Loucy (cell line): Measurements from ENCODE around the gene ZDHHC14.

ENCODE experiments used
- H2AFZ ChIP-seq: fragments of 200-600 bp; sonication (generic); 2 replicates; pipeline ENCODE4 v1.6.0; 2016; ENCODE audit warnings: antibody characterized with exemption, mild to moderate bottlenecking, low read length, moderate library complexity
- H3F3A ChIP-seq: fragments of 200-600 bp; 2 replicates; pipeline ENCODE4 v1.6.0; 2016; ENCODE audit warnings: antibody characterized with exemption, low read depth, mild to moderate bottlenecking
- H3K27me3 ChIP-seq: fragments of 200-600 bp; sonication (generic); 2 replicates; pipeline ENCODE4 v1.6.1; 2014; ENCODE audit warnings: low read length, mild to moderate bottlenecking; ENCODE audit not compliant: insufficient read depth, poor library complexity, severe bottlenecking
- H3K36me3 ChIP-seq: fragments of 200-600 bp; sonication (generic); 2 replicates; pipeline ENCODE4 v1.6.1; 2016; ENCODE audit warnings: low read length; ENCODE audit not compliant: insufficient read depth
- H3K4me1 ChIP-seq: fragments of 200-600 bp; sonication (generic); 2 replicates; pipeline ENCODE4 v1.5.1; 2014; ENCODE audit warnings: low read length, mild to moderate bottlenecking; ENCODE audit not compliant: insufficient read depth, poor library complexity, severe bottlenecking
- H3K4me2 ChIP-seq: fragments of 200-600 bp; sonication (generic); 2 replicates; pipeline ENCODE4 v1.6.0; 2014; ENCODE audit warnings: antibody characterized with exemption, low read length, low read depth, mild to moderate bottlenecking; ENCODE audit not compliant: poor library complexity, severe bottlenecking
- H3K4me3 ChIP-seq: fragments of 200-600 bp; sonication (generic); 2 replicates; pipeline ENCODE4 v1.5.1; 2014; ENCODE audit warnings: low read length, mild to moderate bottlenecking, mixed read lengths; ENCODE audit not compliant: poor library complexity, severe bottlenecking
- H3K79me2 ChIP-seq: fragments of 200-600 bp; sonication (generic); 2 replicates; pipeline ENCODE4 v1.6.1; 2014; ENCODE audit warnings: low read length; ENCODE audit not compliant: insufficient read depth
- H3K9ac ChIP-seq: fragments of 200-600 bp; sonication (generic); 2 replicates; pipeline ENCODE4 v1.6.0; 2014; ENCODE audit warnings: mild to moderate bottlenecking, low read depth, low read length, moderate library complexity; ENCODE audit not compliant: poor library complexity, severe bottlenecking
- H3K9me2 ChIP-seq: fragments of 200-600 bp; sonication (generic); replicated peaks from 2 replicates; pipeline ENCODE4 v1.6.1; 2016; ENCODE audit warnings: low read depth, low read length, mixed read lengths
- H3K9me3 ChIP-seq: fragments of 200-600 bp; sonication (generic); 2 replicates; pipeline ENCODE4 v1.6.1; 2014; ENCODE audit warnings: mild to moderate bottlenecking, antibody characterized with exemption, low read length, low read depth; ENCODE audit not compliant: insufficient read depth
- H4K20me1 ChIP-seq: fragments of 200-600 bp; sonication (generic); 2 replicates; pipeline ENCODE4 v1.6.0; 2014; ENCODE audit warnings: antibody characterized with exemption, low read length, mild to moderate bottlenecking; ENCODE audit not compliant: insufficient read depth, poor library complexity, severe bottlenecking
- CTCF ChIP-seq: fragments of 200-600 bp; sonication (generic); conservative IDR thresholded peaks from 2 replicates; pipeline ENCODE4 v1.5.1; 2014; ENCODE audit warnings: mild to moderate bottlenecking, antibody characterized with exemption, low read length
- EZH2phosphoT487 ChIP-seq: fragments of 200-600 bp; IDR thresholded peaks from 2 replicates; pipeline ENCODE4 v1.6.1; 2018; ENCODE audit warnings: antibody characterized with exemption, mild to moderate bottlenecking, moderate library complexity, borderline replicate concordance

The ZDHHC14 gene

GRCh38 chr6:157527471-157527907, 146.5 kb downstream of the ZDHHC14 start:
- peaks cover 16% of the 10 kb centered on the region for H3K4me1 ChIP-seq
- H3K4me3 ChIP-seq = no peak overlapping the region
- H2AFZ ChIP-seq = peak overlapping the region; percentile 75
- no peaks in the 10 kb centered on the region for H4K20me1 ChIP-seq
- H3K79me2 ChIP-seq = no peaks in the 10 kb centered on the region
- no peaks in the 10 kb centered on the region for H3K9me2 ChIP-seq
- TF ChIP-seq EZH2phosphoT487 = no peak
- TF ChIP-seq CTCF = no peak; the same call in 1 of the 2 replicates
- H3F3A ChIP-seq = no peaks in the 10 kb centered on the region
- H3K27me3 ChIP-seq = no peaks in the 10 kb centered on the region
- H3K9me3 ChIP-seq = no peaks in the 10 kb centered on the region
- H3K4me2 ChIP-seq = no peak overlapping the region
- H3K9ac ChIP-seq = no peak overlapping the region
- no peaks in the 10 kb centered on the region for H3K36me3 ChIP-seq

GRCh38 chr6:157528931-157529653, 148.1 kb downstream of the ZDHHC14 start:
- no peaks in the 10 kb centered on the region for H3K79me2 ChIP-seq
- no peak for TF ChIP-seq CTCF
- no peak for TF ChIP-seq EZH2phosphoT487
- H3K27me3 ChIP-seq = no peaks in the 10 kb centered on the region
- peaks cover 16% of the 10 kb centered on the region for H3K4me1 ChIP-seq
- no peaks in the 10 kb centered on the region for H3K9me3 ChIP-seq
- no peaks in the 10 kb centered on the region for H3K36me3 ChIP-seq
- no peak overlapping the region for H3K4me3 ChIP-seq
- H3K4me2 ChIP-seq = peak overlapping the region; percentile 8
- no peak overlapping the region for H3K9ac ChIP-seq
- H4K20me1 ChIP-seq = no peaks in the 10 kb centered on the region
- no peak overlapping the region for H2AFZ ChIP-seq
- H3F3A ChIP-seq = no peaks in the 10 kb centered on the region
- no peaks in the 10 kb centered on the region for H3K9me2 ChIP-seq

DNA sequence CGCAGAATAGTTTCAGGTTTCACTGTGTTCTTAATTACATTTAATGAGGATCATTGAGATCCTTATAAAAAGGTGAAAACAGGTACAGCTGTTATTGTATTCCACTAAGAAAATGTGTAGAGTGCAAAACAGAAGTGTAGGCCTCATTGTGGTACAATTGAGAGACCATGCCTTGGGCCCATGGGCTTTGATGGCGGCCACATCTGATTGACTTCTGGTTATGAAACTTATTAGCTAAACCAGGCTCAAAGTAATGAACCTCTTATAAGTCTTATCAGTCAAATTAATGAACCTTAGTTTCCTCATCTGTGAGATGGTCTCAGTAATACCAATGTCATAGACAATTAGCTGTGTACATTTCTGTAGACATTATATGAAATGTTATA, 148.7 kb downstream of the ZDHHC14 start:
- TF ChIP-seq EZH2phosphoT487 (no peak), CTCF (no peak)
- Histone ChIP-seq H3K9ac (no peak overlapping the region), H3K9me3 (no peaks in the 10 kb centered on the region)

More for the DNA sequence above, 148.7 kb downstream of the ZDHHC14 start:
- Histone ChIP-seq H3F3A (no peaks in the 10 kb centered on the region), H3K27me3 (no peaks in the 10 kb centered on the region), H3K36me3 (no peaks in the 10 kb centered on the region), H3K4me1 (peaks cover 16% of the 10 kb centered on the region), H3K9me2 (no peaks in the 10 kb centered on the region), H3K4me3 (no peak overlapping the region), H4K20me1 (no peaks in the 10 kb centered on the region), H3K79me2 (no peaks in the 10 kb centered on the region), H3K4me2 (peak overlapping the region; percentile 8), H2AFZ (no peak overlapping the region)
